Measurements from ENCODE around the gene ANXA11.
A peak's percentile ranks its signal among the peaks of the same experiment; 100 is the strongest.
"Not testable (repeated sequence)": the region's sequence is repeated elsewhere in the genome, so short reads cannot be mapped to it uniquely, and the experiment has no call there.

The ANXA11 gene

DNA sequence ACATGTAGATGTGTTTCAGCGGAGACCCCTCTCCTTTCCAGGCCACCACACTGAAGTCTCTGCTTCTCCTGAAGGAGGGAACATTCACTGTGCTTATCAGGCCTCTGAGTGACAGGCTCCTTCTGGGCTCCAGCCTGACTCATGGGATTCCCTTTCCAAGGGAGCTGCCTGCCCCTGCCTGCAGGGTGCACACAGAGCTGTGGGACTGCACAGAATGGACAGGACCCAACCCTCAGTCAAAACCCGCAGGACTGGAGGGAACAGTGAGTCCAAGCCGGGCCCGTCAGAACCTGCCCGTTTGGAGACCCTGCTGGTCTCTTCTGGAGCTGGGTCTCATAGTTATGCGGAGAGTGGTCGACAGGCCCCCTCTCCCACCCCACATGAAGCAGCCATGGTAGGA, 40.2 kb downstream of the ANXA11 start:
- no peak for DNase-seq

DNA sequence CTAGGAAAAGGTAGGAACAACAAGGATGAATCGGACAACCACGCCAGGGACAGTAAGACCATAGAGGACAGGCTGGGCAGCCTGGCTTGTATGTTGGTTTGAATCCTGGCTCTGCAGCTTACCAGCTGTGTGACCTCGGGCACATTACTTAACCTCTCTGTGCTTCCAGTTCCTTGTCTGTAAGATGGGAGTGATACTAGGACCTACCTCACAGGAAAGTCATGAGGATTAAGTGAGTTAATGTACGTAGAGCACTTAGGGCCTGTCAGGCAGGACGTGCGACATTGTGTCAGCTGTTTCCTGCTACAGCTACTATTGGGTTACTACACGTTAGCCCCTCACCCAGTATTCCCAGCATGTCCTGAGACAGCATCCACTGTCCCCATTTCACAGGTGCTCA, 40.7 kb downstream of the ANXA11 start:
- no peak for DNase-seq

DNA sequence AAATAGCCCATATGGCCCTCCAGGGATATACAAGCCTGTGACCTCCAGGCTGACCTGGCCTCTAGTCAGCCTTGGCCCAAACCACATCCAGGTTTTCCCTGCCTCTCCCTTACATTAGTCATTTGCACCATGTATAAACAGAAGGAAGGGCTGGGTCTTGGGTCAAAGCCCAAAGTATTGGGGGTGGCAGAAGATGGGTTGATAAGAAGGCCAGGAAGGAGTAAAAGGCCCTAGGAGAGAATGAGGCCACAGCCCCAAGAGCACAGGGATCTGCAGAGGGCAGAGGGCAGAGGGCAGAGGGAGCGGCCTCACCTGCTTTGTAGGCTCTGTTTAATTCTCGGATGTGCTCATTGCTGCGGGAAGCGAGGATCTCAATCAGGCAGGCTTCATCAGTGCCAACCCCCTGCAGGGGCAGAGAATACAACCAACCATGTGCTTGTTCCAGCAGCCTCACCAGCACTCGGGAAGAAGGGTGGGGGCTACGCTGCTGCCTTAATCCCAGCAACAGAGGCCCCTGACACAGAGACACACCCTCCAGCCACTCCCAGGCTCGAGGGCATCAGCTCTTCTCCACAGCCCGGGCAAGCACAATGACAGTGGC, 41.5 kb downstream of the ANXA11 start:
- DNase-seq, result peak in 1 of 2 experiments; percentile 5

DNA sequence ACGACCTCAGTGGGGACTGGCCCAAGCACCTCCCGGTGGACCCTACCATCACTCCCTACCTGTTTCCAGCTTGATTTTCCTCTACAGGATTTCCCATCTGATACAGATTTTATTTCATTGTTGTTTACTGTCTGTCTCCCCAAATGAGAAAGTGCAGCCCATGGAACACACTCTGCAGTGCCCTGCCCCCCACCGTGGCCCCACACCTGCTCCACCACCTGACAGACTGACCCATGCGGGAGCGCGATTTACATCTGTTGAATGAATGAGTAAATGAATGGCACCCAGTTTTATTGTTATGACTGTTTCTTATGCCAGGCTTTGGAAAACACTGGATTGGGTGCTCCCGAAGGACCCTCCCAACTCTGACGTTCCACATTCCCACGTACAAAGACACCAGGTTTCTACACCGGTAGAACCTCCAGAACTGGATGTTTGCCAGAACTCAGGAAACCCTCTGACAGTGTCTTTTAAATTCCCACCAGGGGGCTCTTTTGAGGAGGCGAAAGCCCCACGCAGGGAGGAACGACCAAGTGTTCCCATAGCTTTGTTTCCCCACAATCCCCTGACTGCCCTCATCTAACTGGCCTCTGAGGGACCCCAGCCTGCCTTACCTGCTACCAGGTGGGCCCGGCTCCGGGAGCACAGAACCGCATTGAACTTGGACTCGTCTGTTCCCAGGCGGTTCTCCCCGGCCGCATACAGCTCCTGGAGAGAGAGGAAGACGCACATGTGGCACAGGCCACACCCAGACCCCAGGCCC, 43.8 kb downstream of the ANXA11 start:
- DNase-seq, result no peak

DNA sequence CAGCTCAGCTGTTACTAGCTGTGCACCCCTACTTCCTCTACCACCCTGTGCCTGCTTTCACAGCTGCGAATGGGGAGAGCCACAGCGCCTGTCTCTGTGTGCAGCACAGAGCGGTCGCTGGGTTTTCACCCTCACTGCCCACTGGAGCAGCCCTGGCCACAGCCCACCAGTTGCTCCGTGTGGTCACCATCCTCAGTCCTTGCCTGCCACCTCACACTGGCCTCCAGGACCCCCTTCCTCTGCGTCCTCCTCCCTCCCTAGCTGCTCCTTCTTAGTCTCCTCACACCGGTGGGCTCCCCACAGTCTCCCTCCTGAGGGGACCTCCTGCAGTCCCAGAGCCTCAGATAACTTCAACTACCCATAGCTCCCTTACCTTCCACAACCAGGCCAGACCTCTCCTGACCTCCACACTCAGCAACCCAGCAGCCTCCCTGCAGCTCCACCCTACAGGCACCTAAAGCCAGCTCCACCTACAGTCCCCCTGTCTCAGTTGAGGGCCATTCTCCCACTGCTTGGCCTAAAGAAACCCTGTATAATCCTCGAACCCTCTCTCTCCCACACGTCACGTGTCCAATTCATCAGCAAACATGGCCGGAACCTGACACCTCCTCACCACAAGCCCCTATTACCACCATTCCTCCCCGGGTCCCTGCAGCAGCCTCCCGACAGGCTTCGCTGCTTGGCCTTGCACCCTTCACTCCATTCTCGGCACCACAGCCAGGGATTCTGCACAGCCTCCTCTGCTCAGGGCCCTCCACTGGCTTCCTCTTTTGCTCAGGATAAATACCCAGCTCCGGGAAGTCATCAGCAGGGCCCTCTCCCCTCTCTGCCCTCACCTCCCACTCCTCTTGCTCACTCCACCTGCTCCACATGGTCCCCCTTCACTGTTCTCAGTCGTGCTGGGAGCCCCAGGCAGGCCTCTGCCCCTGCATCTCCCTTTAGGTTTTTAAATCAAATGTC, 44.7 kb downstream of the ANXA11 start:
- no peak for DNase-seq

DNA sequence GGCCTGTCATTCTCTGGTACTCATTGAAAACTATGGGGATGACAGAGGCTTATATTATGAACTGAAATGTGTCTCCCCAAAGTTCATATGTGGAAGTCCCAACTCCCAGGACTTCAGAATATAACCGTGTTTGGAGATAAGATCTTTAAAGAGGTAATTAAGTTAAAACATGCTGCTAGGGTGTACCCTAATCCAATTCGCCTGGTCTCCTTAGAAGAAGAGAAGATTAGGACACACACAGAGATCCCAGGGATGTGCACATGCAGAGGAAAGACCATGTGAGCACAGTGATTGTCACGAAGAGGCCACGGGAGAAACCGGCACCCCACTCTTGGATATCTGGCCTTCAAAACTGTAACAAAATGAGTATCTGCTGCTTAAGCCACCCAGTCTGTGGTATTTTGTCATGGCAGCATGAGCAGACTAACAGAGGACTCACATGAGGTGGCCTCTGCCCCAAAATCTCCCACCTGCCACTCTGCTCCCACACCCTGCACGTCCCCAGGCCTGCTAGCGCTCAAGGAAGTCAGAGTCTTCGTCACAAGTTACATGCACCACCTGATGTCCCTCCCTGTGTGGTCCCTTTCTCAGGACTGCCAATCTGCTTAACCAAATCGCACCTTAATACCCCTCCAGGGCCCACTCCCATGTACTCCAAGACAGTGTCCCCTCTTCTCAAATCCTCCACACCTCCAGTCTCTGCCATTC, 46.0 kb downstream of the ANXA11 start:
- no peak for DNase-seq

DNA sequence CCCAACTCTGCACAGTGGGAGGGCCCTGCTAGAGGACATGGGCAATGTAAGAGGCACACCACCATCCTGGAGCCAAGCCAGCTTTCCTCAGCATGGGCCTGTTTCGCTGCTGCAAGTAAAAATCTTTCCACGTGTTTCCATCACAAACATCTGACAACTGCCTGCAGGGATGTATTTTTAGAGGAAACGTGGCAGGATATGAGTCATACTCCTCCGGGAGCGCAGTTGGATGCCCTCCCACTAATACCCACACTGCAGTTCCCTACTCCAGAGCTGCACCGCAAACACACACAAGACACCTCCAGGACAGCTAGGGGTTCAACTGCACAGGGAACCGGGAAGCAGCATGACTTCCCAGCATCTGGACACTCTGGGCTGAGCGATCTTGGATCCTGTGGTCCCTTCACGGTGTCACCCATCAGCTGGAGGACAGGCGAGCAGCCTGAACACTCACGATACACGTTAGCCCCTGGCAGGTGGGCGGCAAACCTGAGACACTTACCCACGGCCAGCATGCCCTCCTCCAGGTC, 46.7 kb downstream of the ANXA11 start:
- DNase-seq, result peak; percentile 62 to 85

DNA sequence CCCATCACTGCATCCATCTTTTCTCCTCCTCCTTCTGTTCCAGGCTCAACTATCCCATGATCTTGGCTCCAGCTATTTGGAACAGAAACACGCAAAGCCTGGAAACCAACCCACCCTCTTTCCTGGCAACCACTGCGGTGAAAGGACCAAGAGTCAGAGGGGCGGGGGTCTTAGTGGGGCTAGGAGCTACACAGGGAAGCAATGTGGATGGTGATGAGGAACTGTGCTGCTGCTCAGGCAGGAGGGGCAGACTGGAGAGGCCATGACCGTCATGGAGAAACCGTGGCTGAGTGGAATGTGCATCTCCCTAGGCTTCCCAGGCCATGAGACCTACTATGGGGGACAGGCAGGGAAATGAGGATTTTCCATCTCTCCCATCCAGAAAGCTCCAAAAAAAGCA, 47.2 kb downstream of the ANXA11 start:
- DNase-seq, result no peak

DNA sequence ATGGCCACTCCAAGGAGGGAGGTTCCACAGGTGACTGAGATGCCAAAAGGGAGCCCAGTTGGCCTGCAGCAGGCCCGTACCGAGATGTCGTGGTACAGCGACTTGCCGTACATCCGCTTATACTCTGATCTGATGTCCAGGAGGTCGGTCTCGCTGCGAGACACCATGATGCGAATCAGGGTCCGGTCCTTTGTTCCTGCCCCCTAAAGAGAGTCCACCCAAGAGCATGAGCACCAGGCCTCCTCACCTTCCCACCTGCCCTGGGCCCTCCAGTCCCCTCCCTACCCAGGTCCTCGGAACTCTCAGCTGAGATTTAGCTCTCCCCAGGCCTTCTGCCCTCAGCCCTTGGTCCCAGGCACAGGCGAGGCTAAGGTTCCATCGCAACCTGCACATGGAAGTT, 47.8 kb downstream of the ANXA11 start:
- no peak for DNase-seq

DNA sequence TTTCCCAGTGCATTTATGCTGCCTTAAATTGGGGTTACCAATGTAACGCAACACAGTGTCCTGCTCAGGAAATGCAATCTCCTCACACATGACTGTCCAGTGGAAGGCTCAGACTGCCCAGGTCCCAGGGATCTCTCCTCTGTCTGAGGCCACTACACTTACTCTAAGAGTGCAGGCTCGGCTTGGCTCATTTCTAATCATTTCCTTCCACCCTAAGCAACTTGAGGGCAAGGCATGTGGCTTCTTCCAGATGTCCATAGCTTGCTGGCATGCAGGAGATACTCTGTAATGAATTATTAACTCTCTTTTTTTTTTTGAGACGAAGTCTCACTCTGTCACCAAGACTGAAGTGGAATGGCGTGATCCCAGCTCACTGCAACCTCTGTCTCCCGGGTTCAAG, 49.1 kb downstream of the ANXA11 start:
- no peak for DNase-seq

DNA sequence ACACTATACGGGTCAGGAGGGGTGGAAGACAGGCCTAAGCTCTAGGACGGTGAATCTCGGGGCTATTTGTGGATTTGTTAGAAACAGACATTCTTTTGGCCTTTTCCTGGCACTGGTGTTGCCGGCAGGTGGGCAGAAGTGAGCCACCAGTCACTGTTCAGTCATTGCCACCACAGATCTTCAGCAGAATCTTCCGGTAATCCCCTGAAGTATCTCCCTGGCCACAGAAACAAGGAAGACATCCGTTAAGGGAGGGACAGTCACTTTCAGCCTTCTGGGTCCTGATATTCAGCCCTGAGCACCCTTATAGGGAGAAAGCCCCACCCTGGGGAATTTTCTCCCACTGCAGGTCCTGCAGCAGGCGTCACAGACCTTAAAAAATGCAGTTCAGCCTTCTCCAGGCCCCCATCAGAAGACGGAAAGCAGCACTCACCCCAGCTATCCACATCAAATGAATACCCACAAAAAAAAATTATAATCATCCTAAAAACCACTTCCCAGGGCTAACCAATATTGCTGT, 49.6 kb downstream of the ANXA11 start:
- DNase-seq, result no peak

DNA sequence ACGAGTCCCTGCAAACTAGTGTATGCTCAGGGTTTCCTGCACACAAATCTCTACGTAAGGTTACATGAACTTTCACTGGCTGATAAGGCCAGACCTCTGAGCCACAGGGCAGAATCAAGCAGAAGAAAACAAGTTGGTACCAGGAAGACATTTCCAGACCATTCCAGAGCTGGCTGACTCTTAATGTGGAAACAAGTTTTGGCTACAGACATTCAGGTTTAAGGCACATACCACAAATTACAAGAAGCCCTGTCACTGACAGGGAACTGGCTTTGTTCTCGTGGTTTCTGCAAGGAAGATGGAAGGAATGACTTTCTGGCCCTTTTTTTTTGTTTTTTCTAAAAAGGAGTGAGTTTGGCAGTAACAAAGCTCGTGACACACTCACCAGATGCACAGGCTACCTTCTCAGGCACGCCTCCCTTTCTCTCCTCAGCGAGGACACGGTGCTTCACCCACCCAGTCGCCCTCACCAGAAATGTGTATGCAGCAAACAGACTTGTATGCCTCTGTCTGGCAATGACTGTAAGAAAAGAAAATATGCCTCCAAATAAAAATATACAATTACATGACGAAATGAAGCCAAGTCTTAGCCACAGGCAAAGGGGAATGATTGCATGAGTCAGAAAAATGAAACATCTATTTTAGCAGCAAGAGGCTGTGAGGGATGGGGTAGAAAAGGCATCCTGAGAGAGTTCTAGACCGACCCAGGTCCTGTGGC, 50.2 kb downstream of the ANXA11 start:
- no peak for DNase-seq

DNA sequence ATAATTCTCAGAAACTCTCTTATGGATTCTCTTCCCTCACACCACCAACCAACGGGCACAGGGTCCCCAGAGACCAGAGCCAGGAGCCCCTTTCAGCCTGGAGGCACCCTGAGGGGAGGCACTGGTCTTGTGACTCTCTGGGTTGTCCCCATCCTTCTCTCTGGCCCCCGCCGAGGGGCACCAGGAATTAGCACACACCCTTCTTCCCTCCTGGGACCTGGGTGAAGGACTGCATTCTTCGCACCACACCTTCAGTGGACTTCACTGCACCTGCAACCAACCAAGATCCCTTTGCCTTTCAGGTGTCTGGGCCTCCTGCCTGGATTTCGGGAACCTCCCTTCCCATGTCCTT, 50.7 kb downstream of the ANXA11 start:
- no peak for DNase-seq

DNA sequence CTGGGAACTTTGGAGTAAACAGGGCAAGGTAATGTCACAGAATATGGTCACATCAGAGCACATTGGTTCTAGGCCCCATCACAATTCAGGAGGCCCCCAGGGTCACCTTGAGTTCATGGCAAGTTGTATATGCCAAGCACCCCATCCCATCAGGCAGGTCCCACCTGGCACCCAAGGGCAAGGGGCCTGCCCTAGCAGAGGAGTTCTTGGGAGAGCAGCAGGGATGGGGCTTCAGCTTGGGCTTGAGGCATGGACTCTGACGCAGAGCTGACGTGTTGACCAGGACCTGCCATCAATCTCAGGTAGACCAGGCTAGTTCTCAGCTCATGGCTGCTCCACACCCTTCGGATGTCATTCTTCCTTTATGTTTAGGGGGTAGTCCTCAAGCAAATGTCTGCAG, 51.9 kb downstream of the ANXA11 start:
- DNase-seq, result no peak

DNA sequence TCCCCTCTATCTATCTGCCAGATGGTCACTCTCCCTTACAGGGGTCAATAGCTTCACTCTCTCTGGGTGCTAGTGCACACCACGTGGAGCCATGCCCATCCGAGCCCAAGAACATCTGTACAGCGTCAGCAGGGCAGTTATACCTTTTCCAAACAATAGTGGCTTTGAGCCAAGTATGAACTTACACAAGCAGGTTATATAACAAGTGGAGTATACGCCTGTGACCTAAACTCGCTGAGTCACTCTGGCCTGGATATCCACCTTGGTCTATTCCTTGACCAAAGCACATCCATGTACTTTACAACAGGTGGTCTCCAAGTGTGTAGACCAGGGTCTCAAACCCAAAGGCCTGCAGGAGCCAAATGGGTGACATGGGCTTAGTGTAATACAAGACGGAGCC, 52.5 kb downstream of the ANXA11 start:
- no peak for DNase-seq

DNA sequence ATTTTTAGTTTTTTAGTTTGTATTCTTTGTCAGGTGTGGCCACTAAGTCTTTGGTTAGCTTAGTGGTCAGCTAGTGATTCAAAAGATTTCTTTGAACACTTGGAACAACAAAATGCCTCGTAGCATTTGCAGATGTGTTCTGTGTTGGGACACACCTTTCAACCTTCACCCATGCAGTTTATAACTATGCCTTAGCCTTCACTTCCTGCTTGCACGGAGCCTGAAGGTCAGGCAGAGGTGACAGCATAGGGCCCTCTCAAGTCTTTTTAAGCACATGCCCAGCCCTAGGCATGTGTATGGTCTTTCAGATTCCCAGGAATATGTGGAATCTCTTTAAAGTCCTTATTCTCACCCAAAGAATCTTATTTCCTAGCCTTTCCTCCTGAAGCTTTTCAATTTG, 55.2 kb downstream of the ANXA11 start:
- no peak for DNase-seq

DNA sequence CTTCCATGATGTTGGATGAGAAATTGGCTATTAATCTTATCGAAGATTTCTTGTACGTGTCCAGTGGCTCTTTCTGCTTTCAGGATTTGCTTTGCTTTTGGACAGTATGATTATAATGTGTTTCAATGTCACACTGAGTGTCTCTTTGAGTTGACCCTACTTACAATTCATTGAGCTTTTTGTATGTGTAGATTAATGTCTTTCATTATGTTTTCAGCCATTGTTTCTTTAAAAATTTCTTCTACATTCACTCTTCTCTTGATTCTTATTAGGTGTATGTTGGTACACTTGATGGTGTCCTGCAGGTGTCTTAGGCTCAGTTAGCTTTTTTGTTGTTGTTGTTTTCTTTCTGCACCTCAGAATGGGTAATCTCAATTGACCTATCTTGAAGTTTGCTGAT, 56.2 kb downstream of the ANXA11 start:
- DNase-seq, result no peak

DNA sequence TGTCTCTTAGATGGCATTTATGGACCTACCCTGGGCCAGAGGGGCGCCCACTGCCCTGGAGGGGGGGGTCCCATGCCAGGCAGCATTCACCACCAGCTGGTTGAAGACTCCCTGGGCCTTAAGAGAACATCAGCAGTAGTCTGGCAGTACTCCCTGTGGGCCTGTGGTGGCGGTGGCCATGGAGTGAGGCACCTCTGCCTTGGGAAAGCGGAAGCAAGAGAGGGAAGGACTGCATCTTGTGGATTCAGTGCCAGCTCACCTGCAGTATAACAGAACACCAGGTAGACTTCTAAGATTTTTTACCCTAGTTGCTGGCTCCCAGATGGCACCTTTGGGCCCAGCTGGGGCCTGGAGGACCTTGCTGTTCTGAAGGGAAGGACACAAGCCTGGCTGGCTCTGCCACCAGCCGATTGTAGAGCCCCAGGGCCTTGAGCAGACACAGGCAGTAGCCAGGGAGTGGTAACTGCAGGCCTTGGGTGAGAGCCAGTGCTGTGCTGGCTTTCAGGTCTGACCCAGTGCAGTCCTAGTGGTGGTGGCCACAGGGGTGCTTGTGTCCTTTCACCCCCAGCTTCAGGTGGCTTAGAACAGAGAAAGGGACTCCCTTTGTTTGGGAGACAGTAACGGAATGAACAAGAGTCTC, 57.1 kb downstream of the ANXA11 start:
- DNase-seq, result no peak

DNA sequence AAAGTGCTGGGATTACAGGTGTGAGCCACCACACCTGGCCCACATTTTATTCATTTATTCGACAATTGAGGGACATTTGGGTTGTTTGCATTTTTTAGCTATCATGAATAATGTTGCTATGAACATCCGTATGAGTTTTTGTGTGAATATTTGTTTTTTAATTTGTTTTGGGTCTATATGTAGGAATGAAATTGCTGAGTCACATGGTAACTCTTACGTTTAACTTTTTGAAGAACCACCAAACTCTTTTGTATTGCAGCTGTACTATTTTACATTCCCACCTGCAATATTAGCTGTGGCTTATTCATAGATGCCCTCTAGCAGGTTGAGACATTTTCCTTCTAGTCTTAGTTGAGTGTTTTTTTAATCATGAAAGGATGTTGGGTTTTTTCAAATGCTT, 58.4 kb downstream of the ANXA11 start:
- no peak for DNase-seq

DNA sequence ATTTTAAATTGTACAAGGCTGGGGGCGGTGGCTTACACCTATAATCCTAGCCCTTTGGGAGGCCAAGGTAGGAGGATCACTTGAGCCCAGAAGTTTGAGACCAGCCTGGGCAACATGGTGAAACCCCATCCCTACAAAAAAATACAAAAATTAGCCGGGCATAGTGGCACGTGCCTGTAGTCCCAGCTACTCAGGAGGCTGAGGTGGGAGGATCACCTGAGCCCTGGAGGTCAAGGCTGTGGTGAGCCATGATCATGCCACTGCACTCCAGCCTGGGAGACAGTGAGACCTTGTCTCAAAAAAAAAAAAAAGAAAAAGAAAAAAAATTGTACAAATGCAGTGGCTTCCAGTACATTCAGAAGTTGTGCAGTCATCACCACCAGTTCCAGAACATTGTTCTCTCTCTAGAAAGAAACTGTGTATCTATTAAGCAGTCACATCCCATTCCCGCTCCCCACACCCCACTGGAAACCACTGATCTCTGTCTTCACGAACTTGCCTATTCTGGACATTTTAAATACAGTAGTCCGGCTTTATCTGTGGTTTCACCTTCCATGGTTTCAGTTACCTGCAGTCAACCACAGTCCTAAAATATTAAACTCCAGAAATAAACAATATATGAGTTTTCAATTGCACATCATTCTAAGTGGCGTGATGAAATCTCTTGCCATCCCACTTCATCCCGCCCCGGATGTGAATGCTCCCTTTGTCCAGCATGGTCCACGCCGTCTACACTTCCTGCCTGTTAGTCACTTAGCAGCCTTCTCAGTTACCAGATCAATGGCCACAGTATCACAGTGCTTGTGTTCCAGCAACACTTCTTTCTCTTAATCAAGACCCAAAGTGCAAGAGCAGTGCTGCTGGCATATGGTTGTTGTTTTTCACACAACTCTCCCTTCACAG, 59.7 kb downstream of the ANXA11 start:
- not testable (repeated sequence) for DNase-seq

Data from NCI-H446 (cell line).